Measurements from ENCODE around the gene ABCA6. TPM values are rescaled to one million over a fixed set of nuclear protein-coding genes. Genes with fewer than 3 reads are reported as not detected.
"Not testable (repeated sequence)": the region's sequence is repeated elsewhere in the genome, so short reads cannot be mapped to it uniquely, and the experiment has no call there.

The ABCA6 gene
- total RNA-seq, 1 donor from 2014 or later = 3.7 TPM

DNA sequence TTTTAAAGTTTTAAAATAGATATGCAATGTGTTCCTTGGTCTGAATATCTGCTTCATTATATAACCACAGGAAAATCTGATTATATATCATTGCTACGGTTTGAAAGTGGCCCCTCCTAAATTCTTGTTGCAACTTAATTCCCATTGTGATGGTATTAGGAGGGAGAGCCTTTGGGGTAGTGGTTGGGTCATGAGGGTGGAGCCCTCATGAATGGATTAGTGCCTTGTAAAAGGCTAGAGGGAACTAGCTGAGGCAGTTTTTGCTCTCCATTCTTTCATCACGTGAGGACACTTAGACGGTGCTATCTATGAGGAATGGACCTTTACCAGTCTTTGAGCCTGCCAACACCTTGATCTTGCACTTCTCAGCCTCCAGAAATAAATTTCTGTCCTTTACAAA, 7.6 kb downstream of the ABCA6 start:
- DNase-seq = no peak

DNA sequence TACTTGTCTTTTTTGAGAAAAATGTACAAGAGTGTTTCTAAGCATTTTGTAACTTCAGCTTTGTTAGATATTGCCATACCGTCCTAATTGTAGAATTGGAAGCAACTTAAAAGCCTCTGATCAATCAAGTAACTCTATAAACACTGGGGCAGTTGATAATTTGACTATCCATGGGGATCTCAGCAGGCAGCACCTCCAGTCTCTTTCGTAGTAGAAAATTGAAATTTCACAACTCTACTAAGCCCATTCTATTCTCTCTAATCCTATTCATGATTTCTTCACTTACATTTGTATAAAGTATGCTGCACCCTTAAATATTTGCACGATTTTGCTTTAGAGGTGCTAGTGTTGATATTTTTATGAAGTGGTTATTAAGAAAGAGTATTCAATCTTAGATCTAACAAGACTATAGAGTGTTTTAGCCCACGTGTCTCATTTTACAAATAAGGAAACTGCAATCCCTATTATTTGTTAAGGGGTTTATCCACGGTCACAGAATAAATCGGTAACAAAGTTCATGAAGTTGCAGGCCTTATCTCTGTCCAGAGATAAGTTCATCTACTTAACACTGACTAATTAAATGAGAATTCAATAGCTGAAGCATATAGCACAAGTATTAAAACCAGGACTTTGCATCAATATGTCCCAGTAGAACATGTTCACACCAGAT, 10.9 kb downstream of the ABCA6 start:
- no peak for DNase-seq

DNA sequence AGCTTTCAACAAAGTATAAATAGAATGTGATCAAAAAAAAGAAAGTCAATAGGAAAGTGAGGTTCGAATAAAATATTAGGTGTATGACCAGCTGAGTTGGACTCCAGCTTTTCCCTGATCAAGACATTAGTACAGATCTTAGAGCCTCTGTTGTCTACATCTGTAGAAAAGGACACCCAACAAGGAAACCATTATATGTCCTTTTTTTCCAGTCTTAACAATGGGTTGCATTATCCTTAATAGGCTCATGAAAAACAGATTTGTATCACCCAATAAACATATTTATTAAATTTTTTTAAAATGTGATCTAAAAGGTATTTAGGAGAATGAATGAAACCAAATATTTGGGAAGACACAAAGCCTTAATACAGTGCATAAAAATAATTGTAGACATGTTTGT, 18.1 kb downstream of the ABCA6 start:
- no peak for DNase-seq

DNA sequence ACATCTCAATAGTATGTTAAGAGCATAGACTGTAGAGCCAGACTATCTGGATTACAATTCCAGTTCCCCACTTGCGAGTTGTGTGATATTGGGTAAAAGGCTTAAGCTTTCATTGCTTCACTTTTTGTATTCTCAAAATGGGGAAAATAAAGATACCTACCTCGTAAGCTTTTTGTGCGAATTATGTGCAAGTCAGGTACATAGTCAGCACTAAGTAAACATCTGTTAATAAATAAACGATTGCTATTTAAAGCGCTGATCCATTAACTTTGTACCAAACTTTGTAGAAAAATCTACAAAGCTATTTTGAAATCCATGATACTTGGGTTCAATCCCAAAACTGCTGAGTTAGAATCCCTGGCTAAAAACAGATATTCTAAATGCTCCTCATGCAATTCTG, 19.6 kb downstream of the ABCA6 start:
- DNase-seq = no peak

DNA sequence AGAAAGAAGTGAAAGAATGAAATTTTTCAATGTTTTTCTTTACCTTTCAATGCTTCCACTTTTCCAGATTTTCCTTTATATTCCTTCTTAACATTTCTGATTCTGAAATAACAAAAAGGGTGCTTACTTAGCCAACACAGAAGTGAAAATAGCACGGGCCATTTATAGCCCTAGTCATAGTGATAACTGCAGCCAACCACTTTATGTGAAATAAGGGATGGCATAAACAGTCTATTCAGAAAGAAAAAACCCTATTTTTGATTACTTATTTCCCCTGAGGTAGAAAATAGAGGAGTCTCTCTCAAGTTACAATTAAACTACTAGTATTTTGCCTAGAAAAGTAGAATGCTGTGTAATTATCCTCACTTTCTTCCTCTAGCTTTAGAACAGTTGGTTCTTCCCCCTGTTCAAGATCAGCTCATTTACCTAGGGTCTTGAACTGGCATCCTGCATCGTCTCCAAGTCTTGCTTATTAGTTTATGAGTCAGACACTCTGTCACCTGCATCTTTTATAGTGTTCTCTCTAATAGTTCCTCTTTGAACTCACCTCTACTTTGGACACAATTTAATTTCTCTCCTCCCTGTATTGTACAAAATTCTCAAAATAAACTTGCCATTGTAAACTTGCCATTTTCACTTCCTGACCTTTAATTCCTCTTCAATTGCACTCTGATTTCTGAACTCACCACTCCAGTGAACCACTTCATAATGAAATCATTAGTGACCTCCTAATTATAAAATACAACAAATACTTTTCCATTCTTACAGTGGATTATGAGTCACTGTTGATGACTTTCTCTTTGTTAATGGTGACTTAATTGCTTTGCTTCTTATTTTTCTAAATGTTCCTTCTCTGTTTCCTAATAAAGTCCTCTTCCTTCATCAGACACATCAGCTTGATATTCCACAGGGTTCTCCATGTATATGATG, 23.6 kb downstream of the ABCA6 start:
- DNase-seq = no peak

DNA sequence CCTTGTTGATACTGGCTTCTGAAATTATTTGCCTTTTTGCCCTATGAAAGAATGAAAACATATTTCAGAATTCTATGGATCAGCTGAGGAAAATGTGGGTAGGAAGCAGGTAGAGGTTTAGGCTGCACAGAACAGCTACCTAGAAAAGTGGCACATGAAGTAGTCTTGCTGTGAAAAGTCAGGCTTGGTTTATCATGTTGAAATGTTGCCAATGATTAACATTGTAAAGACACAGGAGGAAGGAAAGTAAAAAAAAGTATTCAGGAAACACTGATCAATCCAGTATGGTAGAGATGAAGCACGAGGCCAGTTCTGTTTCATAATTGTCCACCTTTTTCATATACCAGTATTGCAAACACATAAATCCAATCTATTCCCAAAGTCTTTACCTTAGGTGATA, 29.9 kb downstream of the ABCA6 start:
- no peak for DNase-seq

DNA sequence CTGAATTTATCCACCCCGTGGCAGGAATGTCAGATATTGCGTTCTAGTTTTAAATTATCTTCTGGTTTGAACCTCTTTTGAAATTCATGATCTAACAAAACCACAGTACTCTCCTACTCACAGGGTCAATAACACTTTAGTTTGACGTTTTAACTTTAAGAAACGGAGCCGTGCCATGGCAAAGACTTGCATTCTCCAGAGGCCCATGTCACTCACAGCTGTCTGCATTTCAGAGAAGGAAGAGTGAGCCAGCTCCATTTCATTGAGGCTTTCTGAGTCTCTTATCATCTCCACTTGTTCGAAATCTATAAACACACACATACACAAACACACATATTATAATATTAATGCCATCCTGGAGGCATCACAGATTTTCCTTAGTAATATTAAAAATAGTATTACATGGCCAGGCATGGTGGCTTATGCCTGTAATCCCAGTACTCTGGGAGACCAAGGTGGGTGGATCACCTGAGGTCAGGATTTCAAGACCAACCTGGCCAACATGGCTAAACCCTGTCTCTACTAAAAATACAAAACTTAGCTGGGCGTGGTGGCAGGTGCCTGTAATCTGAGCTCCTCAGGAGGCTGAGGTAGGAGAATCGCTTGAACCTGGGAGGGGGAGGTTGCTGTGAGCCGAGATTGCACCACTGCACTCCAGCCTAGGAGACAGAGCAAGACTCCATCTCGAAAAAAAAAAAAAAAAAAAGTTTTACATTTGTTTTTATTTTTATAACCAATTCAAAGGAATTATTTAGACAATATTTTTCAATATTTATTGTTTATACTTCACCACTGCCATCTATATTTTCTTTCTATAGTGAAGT, 35.6 kb downstream of the ABCA6 start:
- no peak for DNase-seq

DNA sequence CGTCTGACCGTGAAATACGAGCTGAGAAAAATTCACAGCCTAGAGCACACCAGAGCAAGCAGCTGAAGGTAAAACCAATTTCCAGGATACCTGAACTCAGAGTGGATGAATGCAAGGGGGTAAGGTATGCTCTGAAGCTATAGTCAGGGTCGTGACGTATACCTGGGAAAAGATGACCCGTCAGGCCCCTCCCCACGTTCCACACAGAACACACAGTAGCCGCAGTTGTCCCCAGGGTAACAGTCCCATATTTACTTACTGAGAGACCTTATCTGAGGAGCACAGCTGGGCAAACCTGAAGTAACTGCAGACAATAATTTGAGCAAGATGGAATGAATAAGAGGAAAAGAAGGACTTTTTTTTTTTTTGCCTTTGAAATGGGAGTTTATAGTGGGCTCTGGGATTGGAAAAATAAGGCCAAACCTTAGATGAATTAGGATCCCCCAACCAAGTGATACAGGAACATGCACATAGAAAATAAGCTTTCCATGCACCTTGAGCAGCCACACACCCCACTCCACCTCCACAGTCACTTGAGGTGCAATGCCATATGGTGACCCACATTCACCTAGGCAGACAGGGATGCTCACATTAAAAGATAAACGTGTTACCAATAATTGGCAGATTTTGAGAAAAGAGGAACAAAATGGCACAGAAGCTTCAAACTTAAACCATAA, 38.0 kb downstream of the ABCA6 start:
- DNase-seq = no peak

DNA sequence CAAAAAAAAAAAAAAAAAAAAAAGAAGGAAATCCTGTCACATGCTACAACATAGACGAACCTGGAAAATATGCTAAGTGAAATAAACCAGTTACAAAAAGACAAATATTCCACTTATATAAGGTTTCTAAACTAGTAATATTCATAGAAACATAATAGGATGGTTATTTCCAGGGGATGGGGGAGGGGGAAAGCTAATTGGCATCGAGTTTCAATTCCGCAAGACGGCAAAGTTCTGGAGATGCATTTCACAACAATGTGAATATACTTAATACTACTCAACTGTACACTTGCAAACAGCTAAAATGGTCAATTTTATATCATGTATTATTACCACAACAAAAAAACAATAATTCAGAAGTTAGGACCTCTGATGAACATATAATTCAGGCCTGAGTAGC, 43.1 kb downstream of the ABCA6 start:
- DNase-seq = no peak

DNA sequence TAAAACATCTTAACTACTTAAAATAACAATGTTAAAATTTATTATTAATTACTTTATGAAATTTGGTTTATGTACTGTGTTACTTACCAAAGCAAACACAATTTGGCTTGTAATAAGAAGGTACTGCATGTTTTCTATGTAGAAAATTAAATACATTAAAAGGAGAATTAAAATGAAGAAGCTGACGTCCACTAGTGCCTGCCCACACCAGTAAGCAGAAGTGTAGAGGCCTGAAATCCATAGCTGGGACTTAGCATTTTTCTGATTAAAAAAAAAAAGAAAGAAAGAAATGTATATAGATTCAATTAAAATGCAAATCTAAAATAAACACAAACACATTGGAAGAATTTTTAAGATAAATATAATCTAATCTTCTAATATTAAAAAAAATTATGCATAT, 45.2 kb downstream of the ABCA6 start:
- DNase-seq = no peak

DNA sequence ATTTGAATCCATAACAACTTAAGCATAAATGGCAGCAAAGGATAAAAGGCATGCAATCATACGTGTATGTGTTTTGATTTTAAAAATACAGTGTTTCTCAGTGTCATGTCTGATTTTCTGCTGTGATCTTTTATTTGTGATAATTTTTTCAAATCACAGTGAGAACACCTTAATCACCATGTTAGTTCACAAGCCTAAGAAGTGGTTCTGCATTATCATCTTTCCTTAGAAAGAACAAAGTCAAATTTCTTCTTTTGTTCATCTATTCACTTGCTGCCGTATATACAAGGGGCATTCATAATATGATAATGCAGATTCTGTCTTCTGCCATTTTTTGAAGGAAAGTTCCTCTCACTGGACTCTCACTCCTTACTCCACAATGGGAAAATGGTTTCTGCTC, 47.7 kb downstream of the ABCA6 start:
- DNase-seq = no peak

DNA sequence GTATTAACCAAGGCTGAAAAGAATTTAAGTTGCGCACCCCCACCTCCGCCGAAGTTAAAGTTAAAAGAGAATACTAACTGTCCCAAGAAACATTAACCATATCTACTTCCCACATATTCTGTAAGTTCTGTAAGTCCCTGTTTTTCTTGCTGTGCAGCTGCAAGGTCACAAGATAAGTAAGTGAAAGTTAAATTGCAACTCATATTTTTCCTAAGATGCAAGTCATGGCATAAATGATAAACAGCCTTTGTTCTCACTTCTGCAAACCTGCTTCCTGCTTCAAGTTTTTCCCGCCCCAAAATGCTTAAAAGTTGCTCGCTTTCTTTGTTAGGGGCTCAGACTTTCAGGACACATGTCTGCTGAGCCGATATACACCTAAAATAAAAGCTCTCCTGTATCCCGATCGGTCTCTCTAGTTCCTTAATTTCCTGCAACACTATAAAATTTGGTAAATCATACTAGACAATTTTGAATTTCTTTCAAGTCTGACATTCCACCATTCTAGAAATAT, 48.4 kb downstream of the ABCA6 start:
- DNase-seq = no peak

DNA sequence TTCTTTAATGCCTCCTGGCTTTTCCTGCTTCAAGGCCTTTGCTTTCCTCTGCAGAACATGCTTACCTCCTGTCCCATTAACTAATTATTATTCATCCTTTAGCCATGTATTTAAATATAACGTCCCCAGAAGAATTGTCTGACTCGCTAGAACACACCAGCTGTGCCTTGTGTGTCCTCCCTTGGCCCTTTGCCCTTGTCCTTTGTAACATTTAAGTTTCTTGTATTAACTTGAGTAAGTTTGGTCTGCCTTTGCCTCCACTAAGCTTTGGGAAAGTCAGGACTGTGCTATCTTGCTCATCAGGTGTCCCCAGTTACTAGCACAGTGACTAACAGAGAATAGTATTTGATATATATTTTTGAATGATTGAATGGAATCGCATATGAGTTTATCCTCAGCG, 51.3 kb downstream of the ABCA6 start:
- no peak for DNase-seq

DNA sequence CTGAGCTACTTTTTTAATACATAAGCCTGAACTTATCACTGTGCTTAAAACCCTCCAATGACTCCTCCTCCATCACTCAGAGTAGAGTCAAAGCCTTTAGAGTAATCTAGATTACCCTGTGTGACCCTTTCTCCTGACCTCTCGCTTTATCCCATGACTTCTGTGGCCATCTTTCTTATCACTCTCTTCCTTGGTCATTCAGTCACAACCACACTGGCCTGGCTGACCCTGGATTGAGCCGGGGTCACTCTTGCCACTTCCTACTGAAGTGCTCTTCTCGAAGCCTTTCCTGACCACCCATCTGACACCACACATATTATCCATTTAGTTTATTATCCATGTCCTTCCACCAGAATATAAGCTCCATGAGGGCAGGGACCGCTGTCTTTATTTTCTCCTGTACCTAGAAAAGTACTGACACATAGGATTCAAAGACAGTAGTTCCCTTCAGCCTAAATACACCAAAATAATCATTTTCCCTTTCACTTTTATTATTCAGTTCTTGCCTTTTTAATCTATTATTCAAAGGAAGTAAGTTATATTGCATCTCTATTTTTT, 53.0 kb downstream of the ABCA6 start:
- DNase-seq = no peak

DNA sequence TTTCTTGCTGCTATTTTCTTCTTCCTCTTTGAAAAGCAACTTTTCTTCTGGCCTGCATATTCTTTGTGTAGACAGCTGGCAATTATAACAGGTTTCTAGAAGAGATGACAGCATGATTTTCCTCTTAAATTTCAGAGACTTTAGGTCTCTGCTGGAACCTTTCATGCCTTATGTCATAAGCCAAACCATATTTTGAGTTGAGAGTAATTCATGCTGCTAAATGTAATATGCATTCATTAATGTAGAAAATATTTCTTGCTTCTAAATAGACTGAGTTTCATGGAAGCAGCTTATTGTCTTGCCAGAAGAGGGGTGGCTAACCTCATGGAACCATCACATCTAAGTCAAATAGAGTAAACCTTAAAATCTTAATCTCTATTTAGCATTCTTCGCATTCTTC, 55.1 kb downstream of the ABCA6 start:
- no peak for DNase-seq

DNA sequence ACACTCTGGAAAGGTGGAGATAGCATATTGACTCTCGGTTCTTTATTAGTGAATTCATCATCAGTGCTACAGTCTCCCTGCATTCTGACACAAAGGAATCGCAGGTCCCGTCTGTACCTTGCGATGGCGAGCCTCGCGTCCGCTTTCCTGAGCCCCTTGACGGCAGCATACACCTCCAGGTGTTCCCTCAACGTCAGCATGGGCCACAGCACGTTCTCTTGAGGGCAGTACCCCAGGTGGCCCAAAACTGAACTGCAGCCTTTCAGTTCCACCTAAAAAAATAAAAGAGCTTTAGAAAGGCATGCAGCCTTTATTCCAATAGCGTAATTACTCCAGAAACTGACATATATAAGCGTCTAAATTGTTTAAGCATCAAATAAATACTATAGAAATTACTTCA, 56.8 kb downstream of the ABCA6 start:
- no peak for DNase-seq

DNA sequence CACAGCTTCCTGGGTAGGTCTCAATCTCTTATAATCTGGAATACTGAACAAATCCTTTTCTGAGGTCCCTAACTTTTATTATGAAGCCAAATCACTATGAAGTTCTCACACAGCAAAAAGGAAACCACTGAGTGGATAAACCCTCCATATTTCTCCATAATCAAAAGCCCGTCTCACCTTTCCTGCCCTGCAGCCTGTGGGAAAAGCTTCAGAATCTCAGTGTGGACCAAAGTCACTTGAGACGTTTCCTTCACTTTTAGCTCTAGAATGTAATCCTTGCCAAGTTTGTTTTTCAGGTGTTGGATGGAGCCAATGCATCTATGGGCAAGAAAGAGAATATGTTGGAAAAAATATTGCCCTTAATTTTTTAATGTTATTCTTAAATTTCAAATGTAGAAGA, 59.0 kb downstream of the ABCA6 start:
- no peak for DNase-seq

DNA sequence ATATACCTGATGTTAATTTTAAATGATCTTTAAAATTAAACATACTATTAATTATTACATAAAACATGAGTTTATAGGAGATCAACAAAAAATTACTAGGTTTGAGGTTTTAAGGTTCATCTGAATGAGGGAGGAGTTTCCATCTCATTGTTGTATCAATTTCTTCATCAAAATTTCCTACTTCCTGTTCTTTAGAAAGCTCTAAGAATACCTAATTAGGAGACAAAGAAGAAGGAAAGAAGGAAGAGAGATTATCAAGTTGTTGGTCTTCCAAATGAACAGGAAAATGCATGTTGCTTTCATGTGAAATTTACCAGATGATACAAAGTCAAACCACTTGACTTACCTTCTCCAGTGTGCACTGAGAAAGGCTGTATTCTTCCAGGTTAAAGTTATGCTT, 62.8 kb downstream of the ABCA6 start:
- DNase-seq = no peak

DNA sequence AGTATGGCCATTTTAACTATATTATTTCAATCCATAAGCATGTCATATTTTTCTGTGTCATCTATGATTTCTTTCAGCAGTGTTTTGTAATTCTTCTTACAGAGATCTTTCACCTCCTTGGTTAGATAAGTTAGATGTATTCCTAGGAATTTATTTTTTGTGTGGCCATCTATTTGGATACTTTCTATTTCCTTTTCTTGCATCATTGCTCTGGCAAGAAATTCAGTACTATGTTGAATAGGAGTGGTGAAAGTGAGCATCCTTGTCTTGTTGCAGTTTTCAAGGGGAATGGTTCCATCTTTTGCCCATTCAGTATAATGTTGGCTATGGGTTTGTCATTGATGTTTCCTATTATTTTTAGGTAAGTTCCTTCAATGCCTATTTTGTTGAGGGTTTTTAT, 65.9 kb downstream of the ABCA6 start:
- DNase-seq = no peak

DNA sequence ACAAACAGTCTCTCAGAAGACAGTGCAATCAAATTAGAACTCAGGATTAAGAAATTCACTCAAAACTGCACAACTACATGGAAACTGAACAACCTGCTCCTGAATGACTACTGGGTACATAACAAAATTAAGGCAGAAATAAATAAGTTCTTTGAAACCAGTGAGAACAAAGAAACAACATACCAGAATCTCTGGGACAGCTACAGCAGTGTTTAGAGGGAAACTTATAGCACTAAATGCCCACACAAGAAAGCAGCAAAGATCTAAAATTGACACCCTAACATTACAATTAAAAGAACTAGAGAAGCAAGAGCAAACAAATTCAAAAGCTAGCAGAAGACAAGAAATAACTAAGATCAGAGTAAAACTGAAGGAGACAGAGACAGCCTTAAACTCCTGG, 68.3 kb downstream of the ABCA6 start:
- not testable (repeated sequence) for DNase-seq

DNA sequence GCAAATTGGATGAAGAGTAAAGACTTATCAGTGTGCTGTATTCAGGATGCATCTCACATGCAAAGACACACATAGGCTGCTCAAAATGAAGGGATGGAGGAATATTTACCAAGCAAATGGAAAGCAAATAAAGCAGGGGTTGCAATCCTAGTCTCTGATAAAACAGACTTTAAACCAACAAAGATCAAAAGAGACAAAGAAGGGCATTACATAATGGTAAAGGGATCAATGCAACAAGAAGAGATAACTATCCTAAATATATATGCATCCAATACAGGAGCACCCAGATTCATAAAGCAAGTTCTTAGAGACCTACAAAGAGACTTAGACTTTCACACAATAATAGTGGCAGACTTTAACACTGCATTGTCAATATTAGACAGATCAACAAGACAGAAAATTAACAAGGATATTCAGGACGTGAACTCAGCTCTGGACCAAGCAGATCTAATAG, 68.9 kb downstream of the ABCA6 start:
- DNase-seq = not testable (repeated sequence)

DNA sequence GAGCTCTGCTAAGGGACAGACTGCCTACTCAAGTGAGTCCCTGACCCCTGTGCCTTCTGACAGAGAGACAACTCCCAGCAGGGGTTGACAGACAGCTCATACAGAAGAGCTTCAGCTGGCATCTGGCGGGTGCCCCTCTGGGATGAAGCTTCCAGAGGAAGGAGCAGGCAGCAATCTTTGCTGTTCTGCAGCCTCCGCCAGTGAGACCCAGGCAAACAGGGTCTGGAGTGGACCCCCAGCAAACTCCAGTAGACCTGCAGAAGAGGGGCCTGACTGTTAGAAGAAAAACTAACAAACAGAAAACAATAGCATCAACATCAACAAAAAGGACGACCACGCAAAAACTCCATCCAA, 70.5 kb downstream of the ABCA6 start:
- not testable (repeated sequence) for DNase-seq

Measured in occipital lobe (tissue), 2 donors.